Activated CD4-positive, alpha-beta memory T cell treated with anti-CD3 and anti-CD28 coated beads for 36 hours (primary cell): ENCODE results near the gene MIEF1. TPM values are rescaled to one million over a fixed set of nuclear protein-coding genes. Genes with fewer than 3 reads are reported as not detected.

Experiments used
- CTCF ChIA-PET: fragments of 350-600 bp; sonication (Branson Sonifier 250); formaldehyde crosslinking; loops from one replicate; lab custom pipeline; 2021; ENCODE audit warnings: antibody characterized with exemption, inconsistent platforms; lab: Charles Lee
- POLR2A ChIA-PET: fragments of 350-600 bp; sonication (Branson Sonifier 250); formaldehyde crosslinking; loops from one replicate; lab custom pipeline; 2021; ENCODE audit warnings: antibody characterized with exemption; lab: Charles Lee
- DNase-seq: peaks from one replicate; pipeline ENCODE4 v3.0.0-alpha.2; 2020
- H3K27ac Mint-ChIP-seq: one replicate; pipeline ENCODE4 v1.8.0; 2021; ENCODE audit warnings: mixed read lengths
- H3K27me3 Mint-ChIP-seq: one replicate; pipeline ENCODE4 v1.8.0; 2021; ENCODE audit warnings: mixed read lengths
- H3K36me3 Mint-ChIP-seq: one replicate; pipeline ENCODE4 v1.8.0; 2021; ENCODE audit warnings: mixed read lengths
- H3K4me1 Mint-ChIP-seq: one replicate; pipeline ENCODE4 v1.8.0; 2021; ENCODE audit warnings: low read depth, mixed read lengths
- H3K4me3 Mint-ChIP-seq: one replicate; pipeline ENCODE4 v1.8.0; 2021; ENCODE audit warnings: mild to moderate bottlenecking, mixed read lengths
- H3K9me3 Mint-ChIP-seq: one replicate; pipeline ENCODE4 v1.8.0; 2021; ENCODE audit warnings: mixed read lengths
- intact Hi-C: fragments of 100-400 bp; cut with micrococcal nuclease; formaldehyde crosslinking; loops from one replicate; pipeline ENCODE4 v1.15.1; 2023
- total RNA-seq, 2 experiments: library from RNA; stranded (reverse); gene quantifications; one replicate each; pipeline ENCODE4 v1.2.3, GENCODE V29; 2021

Gene MIEF1
- 10 to 100 TPM; 40.3 to 43.1 TPM for total RNA-seq

GRCh38 chr22:39502109-39502788 lies at the start of gene MIEF1:
TSS of gene MIEF1 (plus strand) at chr22:39502290. CDS start at chr22:39511295, 9,005 bp downstream.
- DNase-seq = peak; percentile 98

GRCh38 chr22:39452740-39453040 lies 49.4 kb upstream of the MIEF1 start:
- H3K27me3 Mint-ChIP-seq = peaks cover 16% of the 10 kb centered on the region
- DNase-seq = no peak
- no peaks in the 10 kb centered on the region for H3K9me3 Mint-ChIP-seq
- no peak overlapping the region for H3K27ac Mint-ChIP-seq
- CTCF ChIA-PET = no interaction called here
- peaks cover 11% of the 10 kb centered on the region for H3K4me1 Mint-ChIP-seq
- POLR2A ChIA-PET = no interaction called here
- no peak overlapping the region for H3K4me3 Mint-ChIP-seq
- intact Hi-C loops = no loop called here
- no peaks in the 10 kb centered on the region for H3K36me3 Mint-ChIP-seq

More at GRCh38 chr22:39502109-39502788, at the start of gene MIEF1:
- Mint-ChIP-seq H3K4me3 (peak within 1 kb of the TSS; percentile 96), H3K27me3 (no peaks in the 10 kb centered on the region), H3K27ac (peak within 1 kb of the TSS; percentile 87), H3K36me3 (peaks cover 38% of the 10 kb centered on the region), H3K4me1 (peaks cover 43% of the 10 kb centered on the region), H3K9me3 (no peaks in the 10 kb centered on the region)
- ChIA-PET POLR2A (interaction anchor here (0.6 to 2.7 kb wide), 10 partner anchors 9 to 739 kb away, joined by 3 to 20 read pairs (median 6); partner anchors contain the start of genes ATF4 and RPL3), CTCF (interaction anchor here (0.6 to 5.4 kb wide), 11 partner anchors 9 to 523 kb away, joined by 3 to 52 read pairs (median 5); partner anchors contain the start of genes RPL3 and TAB1)
- intact Hi-C loops = loop anchor here (1.0 to 5.0 kb wide), 3 partner anchors 18 to 105 kb away; partner anchors contain the start of genes ATF4, RPS19BP1 and TAB1

GRCh38 chr22:39453765-39454378 lies 48.2 kb upstream of the MIEF1 start:
- ChIA-PET CTCF (interaction anchor here (0.9 kb wide), 1 partner anchor 43 kb away, joined by 3 read pairs; no protein-coding TSS in a partner anchor), POLR2A (no interaction called here)

GRCh38 chr22:39454385-39454871 lies 47.7 kb upstream of the MIEF1 start:
- ChIA-PET CTCF (no interaction called here), POLR2A (no interaction called here)
- peaks cover 19% of the 10 kb centered on the region for H3K4me1 Mint-ChIP-seq
- H3K9me3 Mint-ChIP-seq = no peaks in the 10 kb centered on the region
- no peak overlapping the region for H3K4me3 Mint-ChIP-seq
- DNase-seq = no peak
- H3K27ac Mint-ChIP-seq = no peak overlapping the region
- H3K36me3 Mint-ChIP-seq = no peaks in the 10 kb centered on the region
- intact Hi-C loops = no loop called here
- H3K27me3 Mint-ChIP-seq = peaks cover 26% of the 10 kb centered on the region

More at GRCh38 chr22:39453765-39454378, 48.2 kb upstream of the MIEF1 start:
- DNase-seq = no peak
- H3K4me3 Mint-ChIP-seq = no peak overlapping the region
- H3K27me3 Mint-ChIP-seq = peaks cover 25% of the 10 kb centered on the region
- H3K36me3 Mint-ChIP-seq = no peaks in the 10 kb centered on the region
- intact Hi-C loops = no loop called here
- peaks cover 19% of the 10 kb centered on the region for H3K4me1 Mint-ChIP-seq
- H3K9me3 Mint-ChIP-seq = no peaks in the 10 kb centered on the region
- no peak overlapping the region for H3K27ac Mint-ChIP-seq

GRCh38 chr22:39456522-39457197 lies 45.4 kb upstream of the MIEF1 start, which contains the start of gene MGAT3:
TSS of gene MGAT3 (plus strand) at chr22:39457012. CDS start at chr22:39487348, 30,336 bp downstream.
- H3K4me3 Mint-ChIP-seq = peak within 1 kb of the TSS; percentile 35

GRCh38 chr22:39457198-39457555 lies 44.9 kb upstream of the MIEF1 start:
- H3K36me3 Mint-ChIP-seq = no peaks in the 10 kb centered on the region
- no peak overlapping the region for H3K27ac Mint-ChIP-seq
- DNase-seq = no peak
- peaks cover 19% of the 10 kb centered on the region for H3K4me1 Mint-ChIP-seq
- no peaks in the 10 kb centered on the region for H3K9me3 Mint-ChIP-seq
- H3K27me3 Mint-ChIP-seq = peaks cover 36% of the 10 kb centered on the region
- no peak overlapping the region for H3K4me3 Mint-ChIP-seq
- ChIA-PET POLR2A (no interaction called here), CTCF (no interaction called here)
- intact Hi-C loops = no loop called here

More at GRCh38 chr22:39456522-39457197, 45.4 kb upstream of the MIEF1 start, which contains the start of gene MGAT3:
- Mint-ChIP-seq H3K27me3 (peaks cover 36% of the 10 kb centered on the region), H3K36me3 (no peaks in the 10 kb centered on the region), H3K4me1 (peaks cover 19% of the 10 kb centered on the region), H3K27ac (no peak within 1 kb of the TSS), H3K9me3 (no peaks in the 10 kb centered on the region)
- no peak for DNase-seq
- CTCF ChIA-PET = no interaction called here
- intact Hi-C loops = no loop called here
- POLR2A ChIA-PET = no interaction called here

- Mint-ChIP-seq H3K27ac (no peak overlapping the region), H3K9me3 (no peaks in the 10 kb centered on the region), H3K36me3 (no peaks in the 10 kb centered on the region), H3K4me3 (peak overlapping the region; percentile 29), H3K4me1 (peaks cover 19% of the 10 kb centered on the region), H3K27me3 (peaks cover 36% of the 10 kb centered on the region)
- POLR2A ChIA-PET = no interaction called here
- intact Hi-C loops = no loop called here
- no peak for DNase-seq
- CTCF ChIA-PET = interaction anchor here (1.4 kb wide), 1 partner anchor 71 kb away, joined by 3 read pairs; no protein-coding TSS in a partner anchor
Observed at GRCh38 chr22:39457556-39458443, 44.3 kb upstream of the MIEF1 start.

GRCh38 chr22:39458444-39459083 lies 43.5 kb upstream of the MIEF1 start:
- ChIA-PET CTCF (interaction anchor here (1.4 kb wide), 1 partner anchor 70 kb away, joined by 3 read pairs; no protein-coding TSS in a partner anchor), POLR2A (interaction anchor here (0.6 kb wide), 1 partner anchor 914 kb away, joined by 3 read pairs; no protein-coding TSS in a partner anchor)
- intact Hi-C loops = no loop called here
- no peaks in the 10 kb centered on the region for H3K36me3 Mint-ChIP-seq
- DNase-seq = no peak
- peaks cover 19% of the 10 kb centered on the region for H3K4me1 Mint-ChIP-seq
- H3K9me3 Mint-ChIP-seq = no peaks in the 10 kb centered on the region
- no peak overlapping the region for H3K27ac Mint-ChIP-seq
- H3K27me3 Mint-ChIP-seq = peaks cover 36% of the 10 kb centered on the region
- no peak overlapping the region for H3K4me3 Mint-ChIP-seq

GRCh38 chr22:39459681-39460080 lies 42.4 kb upstream of the MIEF1 start:
- DNase-seq = no peak
- intact Hi-C loops = no loop called here
- Mint-ChIP-seq H3K4me3 (no peak overlapping the region), H3K4me1 (peaks cover 19% of the 10 kb centered on the region), H3K27ac (no peak overlapping the region), H3K9me3 (no peaks in the 10 kb centered on the region), H3K36me3 (no peaks in the 10 kb centered on the region), H3K27me3 (peaks cover 33% of the 10 kb centered on the region)
- POLR2A ChIA-PET = no interaction called here
- CTCF ChIA-PET = no interaction called here

GRCh38 chr22:39462443-39463221 lies 39.5 kb upstream of the MIEF1 start:
- H3K27me3 Mint-ChIP-seq = peaks cover 21% of the 10 kb centered on the region
- no peaks in the 10 kb centered on the region for H3K9me3 Mint-ChIP-seq
- H3K4me3 Mint-ChIP-seq = no peak overlapping the region
- intact Hi-C loops = no loop called here
- ChIA-PET POLR2A (no interaction called here), CTCF (no interaction called here)
- peaks cover 8% of the 10 kb centered on the region for H3K4me1 Mint-ChIP-seq
- no peaks in the 10 kb centered on the region for H3K36me3 Mint-ChIP-seq
- no peak for DNase-seq
- H3K27ac Mint-ChIP-seq = no peak overlapping the region
